HCT116 (cell line): ENCODE results near the gene ELP2.

Experiments
- CTCF ChIP-seq, 3 experiments: fragments of 200-600 bp in 1 of 3; sonication (generic) in 1 of 3; IDR thresholded peaks in 2 of 3; conservative IDR thresholded peaks in 1 of 3; 2 replicates each; pipeline ENCODE4 v1.5.1; 2012 to 2017; ENCODE audit warnings: low read depth in 2 of 3, low read length in 2 of 3, antibody characterized with exemption in 1 of 3, borderline replicate concordance in 1 of 3, control low read depth in 1 of 3, mild to moderate bottlenecking in 1 of 3, mixed read lengths in 1 of 3, mixed run types in 1 of 3, moderate library complexity in 1 of 3; ENCODE audit not compliant: insufficient read depth in 1 of 3
- ELF1 ChIP-seq: IDR thresholded peaks from 2 replicates; pipeline ENCODE4 v1.6.1; 2012; ENCODE audit warnings: low read depth, borderline replicate concordance
- EZH2 ChIP-seq: fragments of 200-600 bp; sonication (generic); IDR thresholded peaks from 2 replicates; pipeline ENCODE4 v1.6.1; 2017; ENCODE audit warnings: antibody characterized with exemption, mixed run types
- POLR2A ChIP-seq: IDR thresholded peaks from 2 replicates; pipeline ENCODE4 v1.7.0; 2011; ENCODE audit warnings: borderline replicate concordance; ENCODE audit not compliant: insufficient read depth, insufficient read length; ENCODE audit errors: extremely low read depth
- TCF7L2 ChIP-seq: IDR thresholded peaks from 2 replicates; pipeline ENCODE4 v1.7.0; 2011; ENCODE audit warnings: borderline replicate concordance, inconsistent platforms; ENCODE audit not compliant: insufficient read depth, insufficient read length; ENCODE audit errors: extremely low read depth

GRCh38 chr18:36177913-36178312, 48.2 kb downstream of the ELP2 start:
- no peak for TF ChIP-seq TCF7L2
- TF ChIP-seq ELF1 = no peak
- no peak for TF ChIP-seq EZH2
- no peak for TF ChIP-seq CTCF (IDR thresholded peaks at IDR 0.05 in 2 of 3, conservative IDR thresholded peaks at IDR 0.05 in 1 of 3; ENCODE audit: borderline replicate concordance in 1 of 3, insufficient read depth in 1 of 3, low read depth in 2 of 3, low read length in 2 of 3)
- no peak for TF ChIP-seq POLR2A
